HG02943 (cell line): ENCODE results near the gene C4orf54.

Experiments used
- ATAC-seq: cut with Tn5 transposase; IDR thresholded peaks from one replicate; pipeline ENCODE4 v1.9.1; 2021; ENCODE audit warnings: mild to moderate bottlenecking, low read depth, moderate library complexity; ENCODE audit not compliant: unreplicated experiment

Gene C4orf54

GRCh38 chr4:99657798-99658197 lies at the start of gene C4orf54:
TSS of gene C4orf54 (minus strand) at chr4:99657828. CDS start at chr4:99654648, 3,180 bp downstream.
- no peak for ATAC-seq

GRCh38 chr4:99705891-99706290 lies 48.3 kb upstream of the C4orf54 start:
- ATAC-seq, result no peak

- ATAC-seq, result no peak
Measured at GRCh38 chr4:99696801-99697200, 39.2 kb upstream of the C4orf54 start.

- ATAC-seq, result no peak
Measured at GRCh38 chr4:99693140-99693539, 35.5 kb upstream of the C4orf54 start.

GRCh38 chr4:99690990-99691389 lies 33.4 kb upstream of the C4orf54 start:
- no peak for ATAC-seq

GRCh38 chr4:99690472-99690871 lies 32.8 kb upstream of the C4orf54 start:
- no peak for ATAC-seq

GRCh38 chr4:99687120-99687519 lies 29.5 kb upstream of the C4orf54 start:
- no peak for ATAC-seq

- no peak for ATAC-seq
Measured at GRCh38 chr4:99685234-99685633, 27.6 kb upstream of the C4orf54 start.

- ATAC-seq, result no peak
Measured at GRCh38 chr4:99683895-99684294, 26.3 kb upstream of the C4orf54 start.

- no peak for ATAC-seq
Measured at GRCh38 chr4:99679976-99680375, 22.3 kb upstream of the C4orf54 start.

- ATAC-seq, result no peak
Measured at GRCh38 chr4:99679204-99679603, 21.6 kb upstream of the C4orf54 start.

- ATAC-seq, result no peak
Measured at GRCh38 chr4:99677161-99677560, 19.5 kb upstream of the C4orf54 start.

- no peak for ATAC-seq
Measured at GRCh38 chr4:99670409-99671073, 12.9 kb upstream of the C4orf54 start.

GRCh38 chr4:99669084-99669483 lies 11.5 kb upstream of the C4orf54 start:
- ATAC-seq, result no peak

- no peak for ATAC-seq
Measured at GRCh38 chr4:99668472-99668871, 10.8 kb upstream of the C4orf54 start.

- ATAC-seq, result no peak
Measured at GRCh38 chr4:99665983-99666382, 8.4 kb upstream of the C4orf54 start.

- ATAC-seq, result no peak
Measured at GRCh38 chr4:99664716-99665115, 7.1 kb upstream of the C4orf54 start.

GRCh38 chr4:99661907-99662306 lies 4.3 kb upstream of the C4orf54 start:
- ATAC-seq, result no peak

GRCh38 chr4:99658666-99659065 lies 1.0 kb upstream of the C4orf54 start:
- no peak for ATAC-seq

GRCh38 chr4:99655308-99656081 lies 2.1 kb downstream of the C4orf54 start:
- ATAC-seq, result no peak

- ATAC-seq, result no peak
Measured at GRCh38 chr4:99654361-99654761, 3.3 kb downstream of the C4orf54 start.

GRCh38 chr4:99653916-99654315 lies 3.7 kb downstream of the C4orf54 start:
- ATAC-seq, result no peak
